Measurements from ENCODE around the gene OR5K2. TPM values are rescaled to one million over a fixed set of nuclear protein-coding genes. Genes with fewer than 3 reads are reported as not detected.

The OR5K2 gene
- total RNA-seq, 5 donors from 2014 or later (not counting 1 experiment from before 2014, with no cell fraction given): not detected

GRCh38 chr3:98525494-98525893 lies 28.0 kb downstream of the OR5K2 start:
- Mint-ChIP-seq H3K9me3 (no peaks in the 10 kb centered on the region), H3K27me3 (no peaks in the 10 kb centered on the region), H3K36me3 (peaks cover 14% of the 10 kb centered on the region), H3K4me3 (no peak overlapping the region), H3K27ac (peak overlapping the region in 1 of 2 donors; percentile 45), H3K4me1 (peaks cover 22 to 30% (median 23%) of the 10 kb centered on the region in 3 donors)
- peaks cover 11 to 16% of the 10 kb centered on the region in 2 experiments for H3K4me1 ChIP-seq (ENCODE audit: control insufficient read depth in 1 of 2, extremely low read depth in 1 of 2, insufficient read depth in 2 of 2, low read length in 2 of 2)
- peaks cover 0 to 5% of the 10 kb centered on the region in 2 donors for H3K36me3 ChIP-seq (ENCODE audit: control insufficient read depth in 2 of 2, extremely low read depth in 1 of 2, insufficient read depth in 1 of 2, low read length in 1 of 2)
- no peak overlapping the region for H3K27ac ChIP-seq (ENCODE audit: low read length)
- no peak overlapping the region for H3K4me3 ChIP-seq (ENCODE audit: control insufficient read depth in 1 of 2, extremely low read depth in 1 of 2, low read length in 1 of 2)
- ATAC-seq (replicated peaks in 1 of 4) (no peak), DNase-seq (peak in 1 of 35 experiments; percentile 22)
- no peaks in the 10 kb centered on the region for H3K9me3 ChIP-seq
- WGBS (ENCODE audit: insufficient coverage): no CpG with 5 or more reads among the region's 6 CpGs
- CTCF ChIA-PET: interaction anchor here in 1 of 2 donors (1.3 kb wide), 1 partner anchor 38 kb away, joined by 4 read pairs; no protein-coding TSS in a partner anchor
- no peaks in the 10 kb centered on the region for H3K27me3 ChIP-seq (replicated peaks in 1 of 2; ENCODE audit: control insufficient read depth in 2 of 2, extremely low read depth in 1 of 2, insufficient read depth in 2 of 2, low read length in 1 of 2)
- POLR2A ChIA-PET: interaction anchor here in 1 of 2 donors (1.0 kb wide), 1 partner anchor 37 kb away, joined by 3 read pairs; no protein-coding TSS in a partner anchor

- peaks cover 0 to 7% of the 10 kb centered on the region in 2 experiments for H3K4me1 ChIP-seq (ENCODE audit: control insufficient read depth in 1 of 2, extremely low read depth in 1 of 2, insufficient read depth in 2 of 2, low read length in 2 of 2)
- peaks cover 0 to 15% (median 2%) of the 10 kb centered on the region in 3 donors for H3K4me1 Mint-ChIP-seq
- no peak overlapping the region for H3K4me3 Mint-ChIP-seq
- no peak overlapping the region for H3K27ac Mint-ChIP-seq
- no peaks in the 10 kb centered on the region for H3K27me3 ChIP-seq (replicated peaks in 1 of 2; ENCODE audit: control insufficient read depth in 2 of 2, extremely low read depth in 1 of 2, insufficient read depth in 2 of 2, low read length in 1 of 2)
- ChIA-PET POLR2A (interaction anchor here in 1 of 2 donors (1.0 kb wide), 1 partner anchor 14 kb away, joined by 3 read pairs; no protein-coding TSS in a partner anchor), CTCF (no interaction called here)
- no peaks in the 10 kb centered on the region for H3K27me3 Mint-ChIP-seq
- no peaks in the 10 kb centered on the region for H3K36me3 Mint-ChIP-seq
- H3K9me3 Mint-ChIP-seq: no peaks in the 10 kb centered on the region
- no peak overlapping the region for H3K27ac ChIP-seq (ENCODE audit: low read length)
- H3K4me3 ChIP-seq (ENCODE audit: control insufficient read depth in 1 of 2, extremely low read depth in 1 of 2, low read length in 1 of 2): no peak overlapping the region
- ATAC-seq (replicated peaks in 1 of 4) (no peak), DNase-seq (no peak)
- H3K9me3 ChIP-seq: no peaks in the 10 kb centered on the region
- WGBS (ENCODE audit: insufficient coverage): 80% methylated on average over 1 of the region's 4 CpGs
- H3K36me3 ChIP-seq (ENCODE audit: control insufficient read depth in 2 of 2, extremely low read depth in 1 of 2, insufficient read depth in 1 of 2, low read length in 1 of 2): no peaks in the 10 kb centered on the region
Measured at GRCh38 chr3:98528474-98529346, 31.2 kb downstream of the OR5K2 start.

- Histone ChIP-seq H3K4me1 (ENCODE audit: control insufficient read depth in 1 of 2, extremely low read depth in 1 of 2, insufficient read depth in 2 of 2, low read length in 2 of 2) (peaks cover 0 to 7% of the 10 kb centered on the region in 2 experiments), H3K9me3 (no peaks in the 10 kb centered on the region), H3K27ac (ENCODE audit: low read length) (no peak overlapping the region), H3K36me3 (ENCODE audit: control insufficient read depth in 2 of 2, extremely low read depth in 1 of 2, insufficient read depth in 1 of 2, low read length in 1 of 2) (no peaks in the 10 kb centered on the region), H3K4me3 (ENCODE audit: control insufficient read depth in 1 of 2, extremely low read depth in 1 of 2, low read length in 1 of 2) (no peak overlapping the region), H3K27me3 (replicated peaks in 1 of 2; ENCODE audit: control insufficient read depth in 2 of 2, extremely low read depth in 1 of 2, insufficient read depth in 2 of 2, low read length in 1 of 2) (no peaks in the 10 kb centered on the region)
- Mint-ChIP-seq H3K36me3 (no peaks in the 10 kb centered on the region), H3K27me3 (no peaks in the 10 kb centered on the region), H3K4me1 (peaks cover 0 to 11% (median 2%) of the 10 kb centered on the region in 3 donors), H3K4me3 (no peak overlapping the region), H3K9me3 (no peaks in the 10 kb centered on the region), H3K27ac (no peak overlapping the region)
- DNase-seq (no peak), ATAC-seq (replicated peaks in 1 of 4) (no peak)
- ChIA-PET POLR2A (no interaction called here), CTCF (interaction anchor here in 1 of 2 donors (0.6 to 1.6 kb wide), 2 partner anchors 28 to 340 kb away, joined by 3 read pairs; no protein-coding TSS in a partner anchor)
- WGBS (ENCODE audit: insufficient coverage): 93% methylated on average over 4 of the region's 8 CpGs
Measured at GRCh38 chr3:98529856-98530459, 32.5 kb downstream of the OR5K2 start.

GRCh38 chr3:98530676-98531075 lies 33.2 kb downstream of the OR5K2 start:
- ATAC-seq (replicated peaks in 1 of 4) (no peak), DNase-seq (no peak)
- Histone ChIP-seq H3K27me3 (replicated peaks in 1 of 2; ENCODE audit: control insufficient read depth in 2 of 2, extremely low read depth in 1 of 2, insufficient read depth in 2 of 2, low read length in 1 of 2) (no peaks in the 10 kb centered on the region), H3K4me3 (ENCODE audit: control insufficient read depth in 1 of 2, extremely low read depth in 1 of 2, low read length in 1 of 2) (no peak overlapping the region), H3K9me3 (no peaks in the 10 kb centered on the region), H3K36me3 (ENCODE audit: control insufficient read depth in 2 of 2, extremely low read depth in 1 of 2, insufficient read depth in 1 of 2, low read length in 1 of 2) (no peaks in the 10 kb centered on the region), H3K27ac (ENCODE audit: low read length) (no peak overlapping the region), H3K4me1 (ENCODE audit: control insufficient read depth in 1 of 2, extremely low read depth in 1 of 2, insufficient read depth in 2 of 2, low read length in 2 of 2) (no peaks in the 10 kb centered on the region)
- H3K4me3 Mint-ChIP-seq: no peak overlapping the region
- CTCF ChIA-PET: interaction anchor here in 1 of 2 donors (1.6 kb wide), 1 partner anchor 28 kb away, joined by 3 read pairs; no protein-coding TSS in a partner anchor
- H3K9me3 Mint-ChIP-seq: no peaks in the 10 kb centered on the region
- H3K27ac Mint-ChIP-seq: no peak overlapping the region
- POLR2A ChIA-PET: no interaction called here
- H3K36me3 Mint-ChIP-seq: no peaks in the 10 kb centered on the region
- H3K4me1 Mint-ChIP-seq: peaks cover 0 to 7% (median 2%) of the 10 kb centered on the region in 3 donors
- no CpG with 5 or more reads among the region's 2 CpGs for WGBS (ENCODE audit: insufficient coverage)
- no peaks in the 10 kb centered on the region for H3K27me3 Mint-ChIP-seq

GRCh38 chr3:98531622-98532274 lies 34.3 kb downstream of the OR5K2 start, which contains the start of gene GPR15:
TSS of gene GPR15 (plus strand) at chr3:98531978. CDS start at chr3:98532034, 56 bp downstream.
- DNase-seq (peak in 1 of 35 experiments; percentile 31), ATAC-seq (replicated peaks in 1 of 4) (peak in 2 of 4 experiments; percentile 33 to 34)
- Histone ChIP-seq H3K36me3 (ENCODE audit: control insufficient read depth in 2 of 2, extremely low read depth in 1 of 2, insufficient read depth in 1 of 2, low read length in 1 of 2) (no peaks in the 10 kb centered on the region), H3K9me3 (no peaks in the 10 kb centered on the region), H3K4me1 (ENCODE audit: control insufficient read depth in 1 of 2, extremely low read depth in 1 of 2, insufficient read depth in 2 of 2, low read length in 2 of 2) (no peaks in the 10 kb centered on the region), H3K27ac (ENCODE audit: low read length) (no peak within 1 kb of the TSS), H3K27me3 (replicated peaks in 1 of 2; ENCODE audit: control insufficient read depth in 2 of 2, extremely low read depth in 1 of 2, insufficient read depth in 2 of 2, low read length in 1 of 2) (no peaks in the 10 kb centered on the region), H3K4me3 (ENCODE audit: control insufficient read depth in 1 of 2, extremely low read depth in 1 of 2, low read length in 1 of 2) (peak within 1 kb of the TSS in 1 of 2 donors; percentile 16)
- no peaks in the 10 kb centered on the region for H3K9me3 Mint-ChIP-seq
- ChIA-PET CTCF (interaction anchor here in 1 of 2 donors (1.8 kb wide), 1 partner anchor 14 kb away, joined by 6 read pairs; no protein-coding TSS in a partner anchor), POLR2A (interaction anchor here in 1 of 2 donors (0.6 kb wide), 1 partner anchor 90 kb away, joined by 6 read pairs; no protein-coding TSS in a partner anchor)
- H3K36me3 Mint-ChIP-seq: no peaks in the 10 kb centered on the region
- 80% methylated on average over 1 of the region's 7 CpGs for WGBS (ENCODE audit: insufficient coverage)
- no peaks in the 10 kb centered on the region for H3K27me3 Mint-ChIP-seq
- peaks cover 0 to 9% (median 3%) of the 10 kb centered on the region in 3 donors for H3K4me1 Mint-ChIP-seq
- peak within 1 kb of the TSS; percentile 2 to 73 for H3K27ac Mint-ChIP-seq
- peak within 1 kb of the TSS in 2 of 3 donors; percentile 59 to 76 for H3K4me3 Mint-ChIP-seq

Measured in T-cell (primary cell).